Superior temporal gyrus (tissue), 1 donor: ENCODE data around the gene CD83.
"Not testable (repeated sequence)": the region's sequence is repeated elsewhere in the genome, so short reads cannot be mapped to it uniquely, and the experiment has no call there.

Source experiments
- DNase-seq: peaks from one replicate; pipeline ENCODE4 v3.0.0-alpha.2; 2016; ENCODE audit errors: extremely low spot score

CD83 gene, protein sequence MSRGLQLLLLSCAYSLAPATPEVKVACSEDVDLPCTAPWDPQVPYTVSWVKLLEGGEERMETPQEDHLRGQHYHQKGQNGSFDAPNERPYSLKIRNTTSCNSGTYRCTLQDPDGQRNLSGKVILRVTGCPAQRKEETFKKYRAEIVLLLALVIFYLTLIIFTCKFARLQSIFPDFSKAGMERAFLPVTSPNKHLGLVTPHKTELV

DNA sequence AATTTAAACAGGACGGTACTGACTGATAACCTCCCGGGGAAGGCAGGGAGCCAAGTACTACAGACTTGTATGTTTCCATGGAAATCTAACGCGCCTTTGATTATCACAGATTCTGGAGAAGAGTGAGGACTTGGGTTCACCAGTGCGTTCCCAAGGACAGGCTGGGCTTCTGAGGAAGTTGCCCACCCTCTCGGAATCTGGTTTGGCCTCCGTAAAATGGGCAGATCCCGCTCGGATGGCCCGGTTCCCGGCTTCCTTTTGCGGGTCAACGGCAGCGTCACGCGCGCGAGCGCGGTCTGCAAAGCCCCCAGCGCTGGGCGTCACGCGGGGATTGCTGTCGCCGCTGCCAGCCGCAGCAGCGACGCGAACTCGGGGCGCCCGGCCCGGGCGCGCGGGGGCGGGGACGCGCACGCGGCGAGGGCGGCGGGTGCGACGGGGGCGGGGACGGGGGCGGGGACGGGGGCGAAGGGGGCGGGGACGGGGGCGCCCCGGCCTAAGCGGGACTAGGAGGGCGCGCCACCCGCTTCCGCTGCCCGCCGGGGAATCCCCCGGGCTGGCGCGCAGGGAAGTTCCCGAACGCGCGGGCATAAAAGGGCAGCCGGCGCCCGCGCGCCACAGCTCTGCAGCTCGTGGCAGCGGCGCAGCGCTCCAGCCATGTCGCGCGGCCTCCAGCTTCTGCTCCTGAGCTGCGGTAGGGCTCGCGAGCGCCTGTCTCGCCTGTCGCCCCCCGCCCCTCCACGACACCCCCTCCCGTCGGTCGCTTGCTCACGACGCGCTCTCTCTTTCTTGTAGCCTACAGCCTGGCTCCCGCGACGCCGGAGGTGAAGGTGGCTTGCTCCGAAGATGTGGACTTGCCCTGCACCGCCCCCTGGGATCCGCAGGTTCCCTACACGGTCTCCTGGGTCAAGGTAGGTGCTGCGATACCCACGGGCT lies at the start of gene CD83:
TSS of gene CD83 (plus strand) at position 615 of the 933 bp plus-strand sequence. CDS start at position 655, 40 bp downstream.
- peak; percentile 19 for DNase-seq

DNA sequence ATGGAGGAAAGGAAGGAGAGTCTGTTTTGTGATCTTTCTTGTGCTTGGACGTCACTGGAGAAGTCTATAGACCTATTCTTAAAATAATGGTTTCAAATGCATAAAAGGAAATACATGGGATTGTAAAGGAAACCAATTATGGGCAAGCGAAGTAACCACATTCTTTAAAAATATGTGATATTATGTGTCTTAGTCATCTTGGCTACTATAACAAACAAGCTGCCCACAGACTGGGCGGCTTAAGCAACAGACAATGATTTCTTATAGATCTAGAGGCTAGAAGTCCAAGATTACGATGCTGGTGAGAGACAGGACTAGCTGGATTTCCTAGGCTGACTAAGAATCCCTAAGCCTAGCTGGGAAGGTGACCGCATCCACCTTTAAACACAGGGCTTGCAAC lies 49.4 kb upstream of the CD83 start:
- DNase-seq: no peak

- no peak for DNase-seq
Observed at GRCh38 chr6:14068623-14069022, 48.9 kb upstream of the CD83 start.

DNA sequence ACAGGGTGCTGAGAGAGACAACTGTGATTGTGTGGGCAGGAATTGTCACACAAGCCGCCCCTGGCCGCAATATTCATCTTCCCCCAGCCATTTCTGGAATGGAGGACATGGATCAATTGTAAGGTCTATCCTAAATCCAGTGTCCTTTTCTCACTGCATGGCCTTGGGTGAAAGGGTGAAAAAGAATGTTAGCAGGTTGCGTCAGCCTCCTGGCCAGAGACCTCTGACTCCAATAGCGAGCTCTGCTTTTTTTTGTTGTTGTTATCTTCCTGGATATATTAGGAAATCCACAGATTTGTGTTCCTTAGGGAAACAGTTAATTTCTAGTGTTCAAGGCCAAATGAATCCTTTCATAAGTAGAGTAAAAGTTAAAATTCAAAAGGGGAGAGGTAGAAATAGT lies 47.1 kb upstream of the CD83 start:
- no peak for DNase-seq

- DNase-seq: no peak
Observed at GRCh38 chr6:14072084-14072483, 45.5 kb upstream of the CD83 start.

GRCh38 chr6:14073561-14074354 lies 43.8 kb upstream of the CD83 start:
- DNase-seq: not testable (repeated sequence)

- DNase-seq: no peak
Observed at GRCh38 chr6:14074476-14075094, 43.0 kb upstream of the CD83 start.

GRCh38 chr6:14075095-14075503 lies 42.5 kb upstream of the CD83 start:
- DNase-seq: no peak

GRCh38 chr6:14077193-14077867 lies 40.2 kb upstream of the CD83 start:
- DNase-seq: no peak

GRCh38 chr6:14079433-14079832 lies 38.1 kb upstream of the CD83 start:
- DNase-seq: no peak

- DNase-seq: no peak
Observed at GRCh38 chr6:14079971-14080370, 37.6 kb upstream of the CD83 start.

GRCh38 chr6:14081126-14081525 lies 36.4 kb upstream of the CD83 start:
- DNase-seq: no peak

GRCh38 chr6:14082771-14083170 lies 34.8 kb upstream of the CD83 start:
- DNase-seq: no peak

GRCh38 chr6:14083262-14083661 lies 34.3 kb upstream of the CD83 start:
- no peak for DNase-seq

GRCh38 chr6:14083751-14084150 lies 33.8 kb upstream of the CD83 start:
- no peak for DNase-seq

DNA sequence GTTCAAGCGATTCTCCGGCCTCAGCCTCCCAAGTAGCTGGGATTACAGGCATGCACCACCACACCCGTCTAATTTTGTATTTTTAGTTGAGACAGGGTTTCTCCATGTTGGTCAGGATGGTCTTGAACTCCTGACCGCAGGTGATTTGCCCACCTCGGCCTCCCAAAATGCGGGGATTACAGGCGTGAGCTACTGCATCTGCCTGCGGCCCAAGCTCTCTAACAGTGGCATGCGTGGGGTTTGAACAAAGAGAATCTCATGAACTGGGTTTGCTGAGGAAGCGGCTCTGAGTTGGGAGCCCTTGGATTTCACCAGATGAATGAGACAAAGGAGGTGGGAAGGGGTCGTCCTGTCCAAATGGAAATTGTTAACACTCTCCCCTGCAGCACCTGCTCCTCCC lies 33.2 kb upstream of the CD83 start:
- no peak for DNase-seq

DNA sequence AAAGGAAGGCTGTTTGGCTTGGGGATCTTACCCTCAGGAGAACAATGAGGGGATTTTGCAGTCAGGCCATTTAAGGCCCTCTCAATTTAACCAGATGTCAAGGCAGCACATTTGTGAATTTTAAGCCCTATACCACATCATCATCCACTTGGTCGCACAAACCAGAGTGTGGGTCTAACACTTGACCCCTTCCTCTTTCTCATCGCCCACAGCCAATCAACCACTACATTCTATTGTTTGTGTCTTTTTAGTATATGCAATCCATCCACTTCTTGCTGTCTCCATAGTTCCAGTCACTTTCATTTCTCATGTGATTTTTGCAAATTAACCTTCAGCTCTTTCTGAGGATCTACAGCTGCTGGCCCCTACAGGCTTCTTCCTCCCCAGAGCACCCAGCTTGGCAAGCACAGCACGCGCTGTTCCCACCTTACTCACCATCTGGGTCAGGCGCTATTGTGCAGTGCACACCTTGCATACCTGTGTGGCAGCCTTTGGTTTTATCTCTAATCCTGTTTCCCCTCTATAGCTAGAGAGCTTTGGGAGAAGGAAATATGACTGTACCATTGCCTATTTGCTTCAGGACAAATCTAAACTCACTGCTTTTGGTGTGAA lies 32.3 kb upstream of the CD83 start:
- no peak for DNase-seq

- DNase-seq: no peak
Observed at GRCh38 chr6:14086701-14087100, 30.9 kb upstream of the CD83 start.

- DNase-seq: no peak
Observed at GRCh38 chr6:14088600-14089192, 28.9 kb upstream of the CD83 start.

DNA sequence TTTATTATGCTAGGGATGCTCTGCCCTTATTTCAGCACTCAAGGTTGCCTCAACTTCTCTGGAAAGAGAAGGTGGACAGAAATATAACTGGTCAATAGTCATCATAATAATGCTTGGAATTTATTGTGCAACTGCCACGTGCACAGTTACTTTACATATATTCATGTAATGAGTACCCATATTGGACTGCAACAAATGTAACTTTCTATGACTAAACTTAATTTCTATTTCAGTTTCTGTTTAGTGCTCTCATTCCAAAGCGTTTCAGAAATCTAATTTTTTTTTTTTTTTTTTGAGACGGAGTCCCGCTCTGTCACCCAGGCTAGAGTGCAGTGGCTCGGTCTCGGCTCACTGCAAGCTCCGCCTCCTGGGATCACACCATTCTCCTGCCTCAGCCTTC lies 28.3 kb upstream of the CD83 start:
- DNase-seq: no peak
